HG03571 (cell line): ENCODE results near the gene SIRT3.

Experiments
- ATAC-seq: cut with Tn5 transposase; IDR thresholded peaks from one replicate; pipeline ENCODE4 v1.9.1; 2021; ENCODE audit not compliant: unreplicated experiment

Gene SIRT3

DNA sequence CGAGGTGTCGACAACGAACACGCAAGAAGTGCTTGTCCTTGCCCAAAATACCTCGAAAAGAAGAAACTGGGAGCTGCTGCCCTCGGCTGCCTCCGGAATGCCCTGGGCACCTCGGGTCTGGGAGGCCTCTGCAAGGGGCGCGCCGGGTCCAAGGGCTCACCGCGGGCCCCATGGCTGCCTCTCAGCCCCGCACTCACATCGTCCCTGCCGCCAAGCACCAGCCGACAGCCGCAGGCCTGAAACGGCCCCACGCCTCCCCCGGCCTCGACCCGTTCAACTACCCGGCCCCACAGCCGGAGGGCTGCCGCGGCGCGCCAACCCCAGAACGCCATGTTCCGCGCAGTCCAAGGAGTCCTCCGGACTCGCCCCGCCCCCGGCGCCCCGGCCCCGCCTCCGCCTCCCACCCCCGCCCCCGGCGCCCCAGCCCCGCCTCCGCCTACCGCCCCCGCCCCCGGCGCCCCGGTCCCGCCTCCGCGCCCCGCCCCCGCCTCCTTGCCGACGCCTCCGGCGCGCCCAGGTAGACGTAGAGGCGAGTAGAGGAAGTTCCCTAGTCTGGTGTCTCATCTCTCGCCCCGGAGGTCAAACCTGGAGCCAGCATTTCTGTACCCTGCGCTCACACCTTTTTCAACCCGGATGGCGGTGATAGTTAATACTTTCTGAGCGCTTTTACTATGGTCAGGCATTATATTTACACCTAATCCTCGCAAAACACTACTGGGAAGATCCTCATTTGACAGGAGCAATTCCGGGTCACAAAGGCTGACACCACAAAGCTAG is at the start of gene SIRT3:
SIRT3 (minus strand) TSS at position 346 of the 777 bp plus-strand sequence; CDS start at position 332, 14 bp downstream.
- peak; percentile 65 for ATAC-seq

DNA sequence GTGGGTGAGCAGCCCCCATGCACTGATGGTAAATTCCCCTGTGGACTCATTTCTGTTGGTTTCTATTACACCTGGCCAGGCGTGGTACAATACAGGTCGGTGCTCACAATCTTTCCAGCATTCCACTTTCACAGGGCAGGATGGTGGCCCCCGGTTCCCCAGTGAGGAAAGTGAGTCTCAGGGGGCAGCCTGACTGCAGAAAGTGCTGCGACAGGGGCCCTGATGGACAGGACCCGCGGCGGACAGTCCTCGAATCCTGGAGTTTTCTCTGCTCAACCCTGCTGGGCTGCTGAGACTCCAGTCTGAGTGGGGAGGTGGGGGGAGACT is 49.7 kb upstream of the SIRT3 start:
- no peak for ATAC-seq

DNA sequence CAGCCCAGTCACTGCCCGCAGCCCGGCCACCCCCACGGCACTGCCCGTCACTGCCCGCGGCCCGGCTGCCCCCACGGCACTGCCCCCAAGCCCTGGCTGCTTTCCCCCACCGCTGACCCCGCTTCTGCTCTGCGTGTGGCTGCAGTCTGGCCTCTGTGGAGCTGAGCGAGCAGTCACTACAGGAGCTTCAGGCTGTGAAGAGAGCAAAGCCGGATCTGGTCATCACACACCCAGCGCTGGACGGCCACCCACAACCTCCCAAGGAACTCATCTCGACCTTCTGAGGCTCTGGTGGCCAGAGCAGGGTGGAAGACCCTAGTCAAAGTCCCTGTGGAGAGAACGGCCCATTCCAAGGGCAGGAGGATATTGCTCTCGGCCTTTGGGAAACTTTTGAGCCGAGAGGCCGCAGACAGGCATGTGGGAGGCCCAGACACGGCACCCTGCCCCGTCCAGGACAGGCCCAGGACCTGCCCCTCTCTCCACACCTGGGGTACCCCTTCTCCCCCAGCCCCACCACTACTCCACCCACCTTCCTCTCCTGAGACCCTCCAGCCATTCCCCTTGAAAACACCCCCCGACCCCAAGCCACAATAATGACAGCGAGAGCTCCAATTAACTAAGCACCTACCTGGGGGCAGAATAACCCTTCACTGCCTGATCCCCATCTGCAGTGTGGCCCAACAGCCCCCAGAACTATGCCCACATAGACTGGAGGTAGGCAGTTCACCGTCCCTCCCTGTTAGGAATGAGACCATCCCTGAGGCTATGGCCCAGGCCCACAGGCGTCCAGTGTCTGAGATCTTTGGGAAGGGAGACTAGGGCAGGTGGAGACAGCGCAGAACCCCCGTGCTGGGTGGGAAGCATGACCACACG is 49.1 kb upstream of the SIRT3 start:
- no peak for ATAC-seq

DNA sequence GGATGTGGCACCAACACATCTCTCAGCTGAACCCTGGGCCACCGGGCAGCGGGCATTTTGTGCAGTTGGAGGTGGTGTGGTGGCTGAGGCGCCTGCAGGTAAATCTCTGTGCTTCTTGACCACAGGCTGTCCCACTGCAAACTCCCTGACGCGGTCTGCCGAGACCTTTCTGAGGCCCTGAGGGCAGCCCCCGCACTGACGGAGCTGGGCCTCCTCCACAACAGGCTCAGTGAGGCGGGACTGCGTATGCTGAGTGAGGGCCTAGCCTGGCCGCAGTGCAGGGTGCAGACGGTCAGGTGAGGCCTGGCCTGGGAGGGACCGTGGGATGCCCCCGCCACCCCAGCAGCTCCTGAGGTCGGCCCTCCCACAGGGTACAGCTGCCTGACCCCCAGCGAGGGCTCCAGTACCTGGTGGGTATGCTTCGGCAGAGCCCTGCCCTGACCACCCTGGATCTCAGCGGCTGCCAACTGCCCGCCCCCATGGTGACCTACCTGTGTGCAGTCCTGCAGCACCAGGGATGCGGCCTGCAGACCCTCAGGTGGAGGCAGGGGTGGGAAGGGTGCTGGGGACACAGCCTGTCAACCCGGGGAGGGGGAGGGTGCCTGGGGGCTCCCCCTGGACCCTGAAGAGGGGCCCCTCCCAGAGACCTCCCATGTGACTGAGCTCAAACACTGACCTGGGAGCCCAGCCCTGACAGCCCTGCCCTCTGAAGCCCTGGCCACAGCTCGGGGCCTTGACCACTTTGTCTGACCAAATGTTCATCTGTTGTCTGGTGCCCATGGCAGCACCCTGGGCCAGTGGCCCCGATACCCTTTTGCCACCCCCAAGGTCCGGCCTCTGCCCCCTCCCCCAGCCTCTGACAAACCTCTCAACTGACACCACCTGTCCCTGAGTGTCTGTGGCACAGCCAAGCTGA is 48.2 kb upstream of the SIRT3 start:
- no peak for ATAC-seq

DNA sequence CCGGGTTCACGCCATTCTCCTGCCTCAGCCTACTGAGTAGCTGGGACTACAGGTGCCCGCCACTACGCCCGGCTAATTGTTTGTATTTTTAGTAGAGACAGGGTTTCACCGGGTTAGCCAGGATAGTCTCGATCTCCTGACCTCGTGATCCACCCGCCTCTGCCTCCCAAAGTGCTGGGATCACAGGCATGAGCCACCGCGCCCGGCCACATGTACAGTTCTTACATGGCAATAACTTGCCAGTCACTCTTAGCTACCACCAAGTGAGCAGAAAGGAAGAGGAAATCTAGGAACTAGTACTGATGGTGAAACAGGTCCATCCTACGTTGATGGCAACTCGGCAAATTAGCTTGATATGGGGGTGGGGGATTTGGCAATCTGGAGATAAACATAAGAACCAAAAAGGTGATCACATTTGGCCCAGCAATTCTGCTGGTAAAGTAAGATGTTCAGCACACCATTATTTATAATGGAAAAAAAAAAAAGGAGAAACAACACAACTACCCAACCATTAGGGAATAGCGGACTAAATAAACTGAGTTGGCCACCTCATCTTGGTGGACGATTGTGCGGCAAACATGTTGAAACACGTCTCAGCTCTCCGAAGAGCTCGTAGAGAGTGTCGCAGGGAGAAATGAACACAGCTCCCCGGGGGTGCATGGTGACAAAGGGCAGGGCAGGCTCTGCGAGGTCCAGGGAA is 47.4 kb upstream of the SIRT3 start:
- no peak for ATAC-seq

DNA sequence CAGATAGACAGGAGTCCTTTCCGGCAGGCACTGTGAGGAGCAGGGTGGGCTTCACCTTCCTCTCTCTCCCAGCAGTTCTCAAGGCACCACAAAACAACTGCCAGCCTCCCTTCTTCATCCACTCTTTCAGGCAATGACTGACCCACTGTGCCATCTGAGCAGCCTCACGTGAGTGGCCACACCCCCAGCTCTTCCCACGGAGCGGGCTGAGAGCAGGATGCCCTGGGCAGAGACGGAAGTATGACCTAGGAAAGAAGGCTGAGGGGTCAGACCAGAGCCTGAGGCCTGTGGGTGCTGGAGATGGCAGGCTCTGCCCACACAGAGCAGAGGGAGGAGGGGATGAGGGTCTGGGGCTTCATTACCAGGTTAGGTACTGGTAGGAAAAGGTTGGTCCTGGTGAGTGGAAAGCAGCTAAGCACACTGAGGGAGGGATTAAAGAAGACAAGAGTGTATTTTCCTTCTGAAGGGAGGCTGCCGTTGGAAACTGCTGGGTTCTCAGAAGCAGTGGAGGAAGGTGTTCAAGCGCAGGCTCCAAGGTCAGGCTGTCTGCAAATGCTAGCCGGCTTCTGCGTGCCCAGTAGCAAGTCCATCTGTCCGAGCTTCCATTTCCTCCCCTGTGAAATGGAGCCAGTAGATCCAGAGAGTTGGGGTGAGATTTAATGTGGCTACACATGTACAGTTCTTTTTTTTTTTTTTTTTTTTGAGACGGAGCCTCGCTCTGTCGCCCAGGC is 46.7 kb upstream of the SIRT3 start:
- ATAC-seq, result no peak

DNA sequence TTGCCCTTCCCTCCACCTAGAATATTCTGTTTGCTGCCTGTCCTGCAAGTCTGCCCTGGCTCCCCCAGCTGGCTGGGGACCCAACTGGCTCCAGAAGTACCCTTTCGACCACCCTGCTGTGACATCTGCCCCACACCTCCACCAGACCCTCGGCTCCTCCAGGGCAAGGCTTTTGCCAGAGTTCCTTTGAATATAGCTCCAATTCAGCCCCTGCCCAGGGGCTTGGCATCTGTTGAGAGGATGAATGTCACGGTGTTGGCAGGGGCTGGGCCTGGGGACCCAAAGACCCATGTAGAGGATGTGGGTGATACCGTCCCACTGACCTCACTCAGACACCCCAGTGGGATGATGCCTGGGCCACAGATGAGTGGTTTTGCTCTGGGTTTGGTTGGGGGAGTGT is 46.0 kb upstream of the SIRT3 start:
- no peak for ATAC-seq

DNA sequence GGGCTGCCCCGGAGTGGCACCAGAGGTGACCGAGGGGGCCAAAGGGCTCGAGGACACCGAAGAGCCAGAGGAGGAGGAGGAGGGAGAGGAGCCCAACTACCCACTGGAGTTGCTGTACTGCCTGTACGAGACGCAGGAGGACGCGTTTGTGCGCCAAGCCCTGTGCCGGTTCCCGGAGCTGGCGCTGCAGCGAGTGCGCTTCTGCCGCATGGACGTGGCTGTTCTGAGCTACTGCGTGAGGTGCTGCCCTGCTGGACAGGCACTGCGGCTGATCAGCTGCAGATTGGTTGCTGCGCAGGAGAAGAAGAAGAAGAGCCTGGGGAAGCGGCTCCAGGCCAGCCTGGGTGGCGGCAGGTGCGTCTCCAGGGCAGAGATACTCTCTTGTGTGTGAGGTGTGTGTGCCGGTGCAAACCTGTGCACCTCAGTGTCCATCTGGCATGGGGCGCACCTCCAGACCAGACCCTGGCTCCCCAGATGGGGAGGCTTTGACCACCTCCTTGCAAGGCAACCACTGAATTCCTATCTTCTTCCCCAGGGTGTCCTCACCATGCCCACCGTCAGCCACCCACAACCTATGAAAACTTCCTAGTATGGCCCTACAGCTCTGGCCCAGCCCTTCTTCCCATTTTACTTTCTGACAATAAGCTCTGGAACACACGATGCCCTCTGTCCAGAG is 45.5 kb upstream of the SIRT3 start:
- no peak for ATAC-seq

DNA sequence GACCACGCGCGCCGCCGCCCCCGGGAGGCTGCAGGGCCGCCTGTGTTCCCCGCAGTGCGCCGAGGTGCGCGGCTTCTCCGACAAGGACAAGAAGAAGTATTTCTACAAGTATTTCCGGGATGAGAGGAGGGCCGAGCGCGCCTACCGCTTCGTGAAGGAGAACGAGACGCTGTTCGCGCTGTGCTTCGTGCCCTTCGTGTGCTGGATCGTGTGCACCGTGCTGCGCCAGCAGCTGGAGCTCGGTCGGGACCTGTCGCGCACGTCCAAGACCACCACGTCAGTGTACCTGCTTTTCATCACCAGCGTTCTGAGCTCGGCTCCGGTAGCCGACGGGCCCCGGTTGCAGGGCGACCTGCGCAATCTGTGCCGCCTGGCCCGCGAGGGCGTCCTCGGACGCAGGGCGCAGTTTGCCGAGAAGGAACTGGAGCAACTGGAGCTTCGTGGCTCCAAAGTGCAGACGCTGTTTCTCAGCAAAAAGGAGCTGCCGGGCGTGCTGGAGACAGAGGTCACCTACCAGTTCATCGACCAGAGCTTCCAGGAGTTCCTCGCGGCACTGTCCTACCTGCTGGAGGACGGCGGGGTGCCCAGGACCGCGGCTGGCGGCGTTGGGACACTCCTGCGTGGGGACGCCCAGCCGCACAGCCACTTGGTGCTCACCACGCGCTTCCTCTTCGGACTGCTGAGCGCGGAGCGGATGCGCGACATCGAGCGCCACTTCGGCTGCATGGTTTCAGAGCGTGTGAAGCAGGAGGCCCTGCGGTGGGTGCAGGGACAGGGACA is 44.8 kb upstream of the SIRT3 start:
- no peak for ATAC-seq

DNA sequence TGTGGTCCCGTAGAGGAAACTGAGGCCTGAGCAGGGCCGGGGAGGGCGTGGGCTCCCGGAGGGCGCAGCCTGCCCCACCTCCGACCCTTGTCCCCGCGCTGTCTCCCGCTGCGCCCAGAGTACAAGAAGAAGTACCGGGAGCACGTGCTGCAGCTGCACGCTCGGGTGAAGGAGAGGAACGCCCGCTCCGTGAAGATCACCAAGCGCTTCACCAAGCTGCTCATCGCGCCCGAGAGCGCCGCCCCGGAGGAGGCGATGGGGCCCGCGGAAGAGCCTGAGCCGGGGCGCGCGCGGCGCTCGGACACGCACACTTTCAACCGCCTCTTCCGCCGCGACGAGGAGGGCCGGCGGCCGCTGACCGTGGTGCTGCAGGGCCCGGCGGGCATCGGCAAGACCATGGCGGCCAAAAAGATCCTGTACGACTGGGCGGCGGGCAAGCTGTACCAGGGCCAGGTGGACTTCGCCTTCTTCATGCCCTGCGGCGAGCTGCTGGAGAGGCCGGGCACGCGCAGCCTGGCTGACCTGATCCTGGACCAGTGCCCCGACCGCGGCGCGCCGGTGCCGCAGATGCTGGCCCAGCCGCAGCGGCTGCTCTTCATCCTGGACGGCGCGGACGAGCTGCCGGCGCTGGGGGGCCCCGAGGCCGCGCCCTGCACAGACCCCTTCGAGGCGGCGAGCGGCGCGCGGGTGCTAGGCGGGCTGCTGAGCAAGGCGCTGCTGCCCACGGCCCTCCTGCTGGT is 44.0 kb upstream of the SIRT3 start:
- no peak for ATAC-seq

DNA sequence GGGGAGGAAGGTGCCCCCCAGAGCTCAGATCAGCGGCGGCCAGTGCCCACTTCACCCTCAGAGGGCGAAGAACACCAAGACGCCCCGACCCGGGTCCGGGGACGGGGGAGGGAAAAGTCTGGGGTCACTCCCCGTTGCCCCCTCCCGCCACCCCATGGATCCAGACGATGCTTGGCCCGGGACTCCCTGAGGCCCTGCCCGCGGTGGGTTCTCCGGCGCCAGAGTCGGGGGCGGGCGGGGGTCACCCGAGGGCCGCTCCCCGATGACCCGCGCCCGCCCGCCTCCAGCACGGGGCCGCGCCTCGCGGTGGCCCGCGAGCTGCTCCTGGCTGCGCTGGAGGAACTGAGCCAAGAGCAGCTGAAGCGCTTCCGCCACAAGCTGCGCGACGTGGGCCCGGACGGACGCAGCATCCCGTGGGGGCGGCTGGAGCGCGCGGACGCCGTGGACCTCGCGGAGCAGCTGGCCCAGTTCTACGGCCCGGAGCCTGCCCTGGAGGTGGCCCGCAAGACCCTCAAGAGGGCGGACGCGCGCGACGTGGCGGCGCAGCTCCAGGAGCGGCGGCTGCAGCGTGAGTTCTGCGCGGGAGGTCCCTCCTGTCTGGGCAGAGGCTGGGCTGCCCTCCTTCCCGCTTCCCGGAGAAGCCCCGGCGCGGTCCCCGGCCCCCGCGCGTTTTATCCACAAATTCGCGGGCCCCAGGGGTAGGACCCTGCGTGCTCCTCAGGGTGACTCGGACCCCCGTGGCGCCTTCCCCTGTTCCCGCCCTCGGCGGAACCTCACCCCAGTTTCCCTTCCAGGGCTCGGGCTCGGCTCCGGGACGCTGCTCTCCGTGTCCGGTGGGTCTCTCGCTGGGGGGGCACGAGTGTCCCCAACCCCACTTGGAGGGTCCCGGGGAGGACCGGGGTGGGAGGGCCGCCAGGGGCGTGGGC is 43.2 kb upstream of the SIRT3 start:
- no peak for ATAC-seq

DNA sequence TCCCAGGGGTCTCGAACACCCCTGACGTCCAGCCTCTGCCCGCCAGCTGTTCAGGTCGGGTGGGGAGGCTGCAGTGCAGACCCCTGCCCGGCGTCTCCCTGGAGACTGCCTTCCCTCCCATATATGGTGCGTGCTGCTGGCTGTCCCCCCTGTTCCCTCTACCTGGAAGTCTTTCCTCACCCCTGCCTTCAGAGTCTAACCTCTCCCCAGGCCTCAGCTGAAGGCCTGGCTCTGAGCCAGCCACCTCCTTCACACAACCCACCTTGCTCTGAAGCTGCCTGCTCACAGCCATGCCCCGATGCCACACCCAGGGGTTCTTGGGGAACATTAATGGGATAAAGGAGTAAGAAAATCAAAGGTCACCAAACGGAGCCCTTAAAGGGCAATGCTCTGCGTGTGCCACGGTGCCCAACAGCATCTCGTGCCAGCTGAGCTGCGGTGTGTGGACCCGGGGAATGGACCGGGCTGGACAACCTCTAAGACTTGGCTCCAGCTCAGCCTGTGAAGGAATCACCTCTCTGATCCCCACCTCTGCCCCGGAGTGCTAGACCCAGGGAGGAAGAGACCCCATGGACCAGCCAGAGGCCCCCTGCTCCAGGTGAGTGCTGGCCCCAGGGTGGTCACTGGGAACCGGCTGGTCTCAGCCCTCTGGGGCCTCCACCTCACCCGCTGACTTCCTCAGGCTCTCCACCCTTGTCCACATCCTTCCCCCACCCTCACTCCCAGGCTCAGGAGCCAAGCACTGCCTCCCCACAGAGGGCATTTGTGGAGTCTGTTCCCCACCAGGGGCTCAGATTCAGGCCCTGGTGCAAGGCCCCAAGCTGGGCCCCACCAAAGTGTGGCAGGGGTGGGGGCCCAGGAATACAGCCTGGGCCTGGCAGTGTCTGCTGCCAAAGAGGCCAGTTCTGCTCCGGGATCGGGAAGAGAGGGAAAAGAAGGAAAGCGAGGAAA is 42.1 kb upstream of the SIRT3 start, which contains the start of gene NLRP6:
NLRP6 (plus strand) TSS at position 407 of the 951 bp plus-strand sequence; CDS start at position 570, 163 bp downstream.
- ATAC-seq, result no peak

DNA sequence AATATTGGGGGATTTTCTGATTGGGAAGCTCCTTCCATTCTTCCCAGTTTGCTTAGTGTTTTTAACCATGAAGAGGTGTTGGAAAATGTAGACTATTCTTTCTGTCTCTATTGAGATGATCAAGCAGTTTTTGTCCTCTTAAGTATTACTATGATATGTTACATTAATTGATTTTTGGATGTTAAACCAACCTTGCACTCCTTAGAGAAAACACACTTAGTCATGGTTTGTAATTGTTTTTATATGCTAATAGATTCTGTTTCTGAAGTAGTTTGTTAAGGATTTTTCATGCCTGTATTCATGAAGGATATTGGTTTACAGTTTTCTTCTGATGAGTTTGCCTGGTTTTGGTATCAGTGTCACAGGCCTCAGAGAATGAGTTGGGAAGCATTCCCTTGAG is 40.1 kb upstream of the SIRT3 start:
- no peak for ATAC-seq

DNA sequence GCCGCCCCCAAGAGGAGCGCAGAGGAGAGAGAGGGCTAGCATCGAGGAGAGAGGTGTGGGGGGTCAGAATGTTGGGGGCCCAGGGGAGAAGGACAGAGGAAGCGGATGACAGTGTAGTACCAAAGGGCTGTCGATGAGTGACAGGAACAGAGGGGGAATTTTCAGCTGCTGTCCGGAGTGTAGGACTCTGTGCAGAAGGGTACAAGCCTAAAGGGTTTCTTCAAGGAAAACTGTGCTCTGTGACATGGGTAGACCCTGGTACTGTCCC is 36.7 kb upstream of the SIRT3 start:
- no peak for ATAC-seq

DNA sequence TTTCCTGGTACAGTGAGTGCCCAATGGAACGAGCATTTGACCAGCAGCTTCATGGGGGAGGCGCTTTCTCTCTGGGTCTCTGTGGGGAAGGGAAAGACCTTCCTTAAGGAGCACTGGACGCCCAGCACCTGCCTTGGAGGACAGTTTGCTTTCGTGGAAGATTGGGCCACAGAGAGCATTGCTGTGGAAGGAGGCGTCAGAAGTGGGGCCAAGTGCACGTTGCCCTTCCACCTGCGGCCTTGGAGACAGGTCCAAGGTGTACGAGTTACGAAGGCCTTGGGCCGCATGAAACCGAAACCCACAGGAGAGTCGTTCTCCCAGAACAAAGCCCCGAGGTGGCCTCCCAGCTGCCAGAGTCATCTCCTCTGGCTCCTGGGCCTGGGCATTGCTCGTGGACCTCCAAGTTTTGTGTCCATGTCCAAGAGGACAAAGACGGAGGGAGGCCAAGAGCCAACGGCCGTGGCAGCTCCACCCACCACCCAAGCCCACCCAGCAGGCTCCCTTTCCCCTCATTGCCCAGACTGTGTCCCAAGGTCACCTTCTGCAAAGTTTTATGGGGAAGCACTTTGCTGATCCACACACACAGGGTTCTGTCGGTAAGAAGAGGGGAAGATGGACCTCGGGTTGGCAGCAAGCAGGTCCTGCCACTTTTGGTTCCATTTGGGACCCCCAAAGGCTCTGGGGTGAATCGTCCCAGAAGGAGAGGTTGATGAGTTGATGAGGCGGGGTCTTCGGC is 36.2 kb upstream of the SIRT3 start:
- ATAC-seq, result no peak
